Measurements from ENCODE around the gene TTC38. TPM values are rescaled to one million over a fixed set of nuclear protein-coding genes. Genes with fewer than 3 reads are reported as not detected.
"Not testable (repeated sequence)": the region's sequence is repeated elsewhere in the genome, so short reads cannot be mapped to it uniquely, and the experiment has no call there.

The TTC38 gene
- total RNA-seq, 1 donor from 2014 or later, result 25.4 TPM

DNA sequence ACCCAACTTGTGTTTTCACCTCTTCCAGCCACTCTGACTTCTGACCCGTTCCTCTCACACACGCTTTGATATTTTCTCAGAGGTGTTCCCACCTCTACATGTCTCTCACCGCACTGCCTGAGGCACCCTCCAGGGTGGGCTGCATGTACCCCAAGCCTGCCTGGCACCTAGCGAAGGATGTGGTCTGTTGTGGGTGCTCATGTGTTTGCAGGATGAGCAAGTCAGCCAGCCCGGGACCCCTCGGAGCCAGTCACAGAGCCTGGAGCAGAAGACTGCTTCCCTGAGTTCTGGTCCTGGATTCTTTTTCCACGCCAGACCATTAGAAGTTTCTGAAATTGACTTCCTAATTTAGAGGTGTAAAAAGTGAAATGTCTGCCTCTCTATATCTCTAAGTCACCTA, 32.7 kb downstream of the TTC38 start:
- no peak for DNase-seq
- H3K4me1 ChIP-seq, result peaks cover 19% of the 10 kb centered on the region
- H3K4me3 ChIP-seq, result no peak overlapping the region
- H3K27ac ChIP-seq (replicated peaks), result no peak overlapping the region
- TF ChIP-seq CTCF (IDR thresholded peaks at IDR 0.05; ENCODE audit: borderline replicate concordance), result no peak
- intact Hi-C loops (cut with micrococcal nuclease), result no loop called here
- H3K27me3 ChIP-seq (ENCODE audit: low read depth), result no peaks in the 10 kb centered on the region
- H3K36me3 ChIP-seq, result no peaks in the 10 kb centered on the region
- no peaks in the 10 kb centered on the region for H3K9me3 ChIP-seq (replicated peaks)

DNA sequence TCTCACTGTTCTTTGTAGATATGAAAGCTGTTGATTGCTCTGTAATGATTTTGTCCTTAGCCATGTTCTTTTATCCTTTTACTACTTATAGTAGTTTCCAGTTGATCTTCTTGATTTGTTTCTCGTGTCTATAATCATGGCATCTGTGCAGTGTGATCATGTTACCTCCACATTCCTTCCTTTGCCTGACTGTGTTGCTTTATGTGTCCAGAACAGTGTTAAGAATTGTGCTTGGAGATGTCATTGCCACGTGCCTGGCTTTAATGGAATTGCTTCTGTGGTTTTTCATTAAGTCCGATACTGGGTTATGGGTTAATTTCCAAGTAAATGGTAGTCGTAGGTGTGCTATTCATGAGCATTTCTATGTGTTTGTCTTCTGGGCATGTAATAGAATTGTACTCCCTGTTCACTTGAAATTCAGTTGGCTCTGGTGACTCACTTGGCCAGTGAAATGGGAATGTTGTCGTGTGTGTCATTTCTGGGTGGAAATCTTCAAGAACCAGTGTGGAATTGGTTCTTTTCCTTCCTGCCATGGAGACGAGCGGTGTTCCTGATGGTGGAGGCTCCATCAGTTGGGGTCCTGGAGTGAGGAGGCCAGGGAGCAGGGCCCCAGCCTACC, 35.6 kb downstream of the TTC38 start:
- Histone ChIP-seq H3K9me3 (replicated peaks) (no peaks in the 10 kb centered on the region), H3K4me3 (no peak overlapping the region), H3K36me3 (no peaks in the 10 kb centered on the region), H3K27ac (replicated peaks) (no peak overlapping the region), H3K4me1 (no peaks in the 10 kb centered on the region), H3K27me3 (ENCODE audit: low read depth) (no peaks in the 10 kb centered on the region)
- intact Hi-C loops (cut with micrococcal nuclease), result no loop called here
- DNase-seq, result no peak
- TF ChIP-seq CTCF (IDR thresholded peaks at IDR 0.05; ENCODE audit: borderline replicate concordance), result no peak

GRCh38 chr22:46308283-46308988, 40.6 kb downstream of the TTC38 start:
- H3K36me3 ChIP-seq, result no peaks in the 10 kb centered on the region
- no peak for DNase-seq
- intact Hi-C loops (cut with micrococcal nuclease), result no loop called here
- H3K4me3 ChIP-seq, result no peak overlapping the region
- H3K27me3 ChIP-seq (ENCODE audit: low read depth), result no peaks in the 10 kb centered on the region
- no peaks in the 10 kb centered on the region for H3K9me3 ChIP-seq (replicated peaks)
- no peak overlapping the region for H3K27ac ChIP-seq (replicated peaks)
- peaks cover 14% of the 10 kb centered on the region for H3K4me1 ChIP-seq
- TF ChIP-seq CTCF (IDR thresholded peaks at IDR 0.05; ENCODE audit: borderline replicate concordance), result no peak

- Histone ChIP-seq H3K36me3 (no peaks in the 10 kb centered on the region), H3K27ac (replicated peaks) (peak overlapping the region; percentile 57), H3K4me3 (no peak overlapping the region), H3K4me1 (peaks cover 14% of the 10 kb centered on the region), H3K9me3 (replicated peaks) (no peaks in the 10 kb centered on the region), H3K27me3 (ENCODE audit: low read depth) (no peaks in the 10 kb centered on the region)
- intact Hi-C loops (cut with micrococcal nuclease), result loop anchor here (5.0 to 10.0 kb wide), 2 partner anchors 187 to 325 kb away; no protein-coding TSS in a partner anchor
- peak; percentile 59 for DNase-seq
- no peak for TF ChIP-seq CTCF (IDR thresholded peaks at IDR 0.05; ENCODE audit: borderline replicate concordance)
Observed at GRCh38 chr22:46309526-46310085, 41.8 kb downstream of the TTC38 start.

DNA sequence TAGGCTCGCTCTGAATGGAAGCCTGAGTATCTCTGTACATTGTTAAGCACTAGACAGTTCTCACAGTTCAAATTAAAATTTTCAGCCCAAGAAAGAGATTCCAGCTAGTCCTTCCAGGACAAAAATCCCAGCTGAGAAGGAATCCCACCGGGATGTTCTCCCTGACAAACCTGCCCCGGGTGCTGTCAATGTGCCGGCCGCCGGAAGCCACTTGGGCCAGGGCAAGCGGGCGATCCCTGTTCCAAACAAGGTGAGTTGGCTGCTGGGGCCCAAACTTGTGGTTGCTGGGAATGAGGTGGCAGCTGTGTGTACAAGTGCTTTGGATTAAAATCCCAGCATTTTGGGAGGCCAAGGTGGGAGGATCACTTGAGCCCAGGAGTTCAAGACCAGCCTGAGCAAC, 44.2 kb downstream of the TTC38 start:
- Histone ChIP-seq H3K9me3 (replicated peaks) (no peaks in the 10 kb centered on the region), H3K4me1 (peaks cover 14% of the 10 kb centered on the region), H3K36me3 (no peaks in the 10 kb centered on the region), H3K4me3 (no peak overlapping the region), H3K27me3 (ENCODE audit: low read depth) (no peaks in the 10 kb centered on the region), H3K27ac (replicated peaks) (no peak overlapping the region)
- intact Hi-C loops (cut with micrococcal nuclease), result loop anchor here (5.0 to 10.0 kb wide), 2 partner anchors 190 to 327 kb away; no protein-coding TSS in a partner anchor
- TF ChIP-seq CTCF (IDR thresholded peaks at IDR 0.05; ENCODE audit: borderline replicate concordance), result no peak
- DNase-seq, result no peak

DNA sequence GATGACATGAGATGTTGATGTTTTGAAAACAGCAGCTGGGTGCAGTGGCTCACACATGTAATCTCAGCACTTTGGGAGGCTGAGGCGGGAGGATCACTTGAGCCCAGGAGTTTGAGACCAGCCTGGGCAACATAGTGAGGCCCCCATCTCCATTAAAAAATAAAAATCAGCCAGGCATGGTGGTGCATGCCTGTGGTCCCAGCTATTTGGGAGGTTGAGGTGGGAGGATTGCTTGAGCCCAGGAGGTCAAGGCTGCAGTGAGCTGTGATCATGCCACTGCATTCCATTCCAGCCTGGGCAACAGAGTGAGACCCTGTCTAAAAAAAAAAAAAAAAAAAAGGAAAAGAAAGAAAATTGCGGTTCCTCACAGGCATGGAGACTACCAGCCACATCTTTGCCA, 45.0 kb downstream of the TTC38 start:
- H3K4me1 ChIP-seq, result peaks cover 14% of the 10 kb centered on the region
- H3K27me3 ChIP-seq (ENCODE audit: low read depth); H3K36me3 ChIP-seq; H3K27ac ChIP-seq (replicated peaks); H3K4me3 ChIP-seq; H3K9me3 ChIP-seq (replicated peaks); DNase-seq: not testable (repeated sequence)
- intact Hi-C loops (cut with micrococcal nuclease), result loop anchor here (5.0 to 10.0 kb wide), 2 partner anchors 191 to 328 kb away; no protein-coding TSS in a partner anchor

Measured in left ventricle myocardium inferior (tissue), 1 donor.